Neuronal stem cell (in vitro differentiated cells): ENCODE data around the gene KIRREL2.
"Not testable (repeated sequence)": the region's sequence is repeated elsewhere in the genome, so short reads cannot be mapped to it uniquely, and the experiment has no call there.

Source experiments
- DNase-seq: peaks from one replicate; pipeline ENCODE4 v3.0.0-alpha.2; 2013; ENCODE audit warnings: low spot score
- H2AFZ ChIP-seq: one replicate; pipeline ENCODE4 v1.6.1; 2013; ENCODE audit warnings: mild to moderate bottlenecking, low read length, inconsistent platforms
- H2AK5ac ChIP-seq: 2 replicates; pipeline ENCODE4 v1.6.1; 2013; ENCODE audit warnings: low read depth, mild to moderate bottlenecking, inconsistent platforms, low read length, moderate library complexity, mixed read lengths
- H2BK120ac ChIP-seq: 2 replicates; pipeline ENCODE4 v1.6.1; 2013; ENCODE audit warnings: low read depth, mild to moderate bottlenecking, inconsistent platforms, low read length, moderate library complexity, mixed read lengths
- H2BK12ac ChIP-seq: one replicate; pipeline ENCODE4 v1.6.1; 2013; ENCODE audit warnings: low read length, inconsistent platforms
- H2BK15ac ChIP-seq: 2 replicates; pipeline ENCODE4 v1.6.1; 2013; ENCODE audit warnings: mild to moderate bottlenecking, low read length, inconsistent platforms, mixed read lengths
- H2BK5ac ChIP-seq: one replicate; pipeline ENCODE4 v1.6.1; 2013; ENCODE audit warnings: inconsistent platforms, mild to moderate bottlenecking, low read length, moderate library complexity
- H3K14ac ChIP-seq: one replicate; pipeline ENCODE4 v1.6.1; 2013; ENCODE audit warnings: low read length, inconsistent platforms
- H3K18ac ChIP-seq: 2 replicates; pipeline ENCODE4 v1.6.1; 2013; ENCODE audit warnings: low read length, inconsistent platforms
- H3K23ac ChIP-seq: 2 replicates; pipeline ENCODE4 v1.6.1; 2013; ENCODE audit warnings: low read depth, mild to moderate bottlenecking, mixed read lengths, low read length, inconsistent platforms; ENCODE audit not compliant: poor library complexity
- H3K27ac ChIP-seq: replicated peaks from 3 replicates; pipeline ENCODE4 v1.5.1; 2013; ENCODE audit warnings: low read length, inconsistent platforms
- H3K27me3 ChIP-seq, 3 experiments: 2 replicates each; pipeline ENCODE4 v1.6.1; 2013; ENCODE audit warnings: low read length in 3 of 3, mild to moderate bottlenecking in 2 of 3, inconsistent platforms in 1 of 3, low read depth in 1 of 3, mixed read lengths in 1 of 3, moderate library complexity in 1 of 3; ENCODE audit not compliant: control insufficient read depth in 3 of 3, insufficient read depth in 3 of 3
- H3K36me3 ChIP-seq, 2 donors: replicated peaks in 1 of 2; 2 replicates each; pipeline ENCODE4 v1.6.1; 2013; ENCODE audit warnings: low read length in 2 of 2; ENCODE audit not compliant: control insufficient read depth in 2 of 2, insufficient read depth in 2 of 2
- H3K4ac ChIP-seq: 2 replicates; pipeline ENCODE4 v1.6.1; 2013; ENCODE audit warnings: inconsistent platforms, mild to moderate bottlenecking, low read length, moderate library complexity
- H3K4me1 ChIP-seq, 2 donors: 1 replicate in 1 of 2; 2 replicates in 1 of 2; pipeline ENCODE4 v1.6.1; 2013; ENCODE audit warnings: low read length in 2 of 2, low read depth in 1 of 2; ENCODE audit not compliant: control insufficient read depth in 2 of 2, insufficient read depth in 1 of 2
- H3K4me2 ChIP-seq: one replicate; pipeline ENCODE4 v1.6.1; 2013; ENCODE audit warnings: mild to moderate bottlenecking, low read length, inconsistent platforms; ENCODE audit not compliant: insufficient read depth, poor library complexity, severe bottlenecking
- H3K4me3 ChIP-seq, 2 donors: 2 replicates each; pipeline ENCODE4 v1.5.1; 2013; ENCODE audit warnings: low read length in 2 of 2, mild to moderate bottlenecking in 2 of 2, inconsistent platforms in 1 of 2, moderate library complexity in 1 of 2
- H3K79me1 ChIP-seq: one replicate; pipeline ENCODE4 v1.6.1; 2013; ENCODE audit warnings: low read depth, mild to moderate bottlenecking, inconsistent platforms, low read length, moderate library complexity
- H3K9ac ChIP-seq: one replicate; pipeline ENCODE4 v1.6.1; 2013; ENCODE audit warnings: mild to moderate bottlenecking, low read depth, low read length, inconsistent platforms; ENCODE audit not compliant: poor library complexity
- H3K9me3 ChIP-seq, 2 donors: replicated peaks in 1 of 2; 2 replicates each; pipeline versions ENCODE3 to v1.6.1; 2013; ENCODE audit warnings: low read length in 2 of 2, mild to moderate bottlenecking in 2 of 2, inconsistent platforms in 1 of 2, low read depth in 1 of 2, mixed read lengths in 1 of 2, moderate library complexity in 1 of 2; ENCODE audit not compliant: control insufficient read depth in 2 of 2, insufficient read depth in 1 of 2
- H4K8ac ChIP-seq: one replicate; pipeline ENCODE4 v1.6.1; 2013; ENCODE audit warnings: low read depth, mild to moderate bottlenecking, inconsistent platforms, low read length, moderate library complexity
- H4K91ac ChIP-seq: one replicate; pipeline ENCODE4 v1.6.1; 2013; ENCODE audit warnings: low read length, low read depth, mild to moderate bottlenecking, inconsistent platforms; ENCODE audit not compliant: poor library complexity
- WGBS, 2 donors: extraction: QIAGEN DNeasy Blood & Tissue Kit; methylation state at CpG; one replicate each; pipeline ENCODE4 v1.1.7; 2013; ENCODE audit warnings: missing lambda C conversion rate in 2 of 2, mixed read lengths in 1 of 2; ENCODE audit not compliant: insufficient read length in 2 of 2, insufficient replicate concordance in 1 of 2; ENCODE audit errors: extremely low coverage in 2 of 2; 5-methylcytosine and 5-hydroxymethylcytosine counted together

Gene KIRREL2

GRCh38 chr19:35869327-35870123 lies 12.8 kb downstream of the KIRREL2 start:
- H2BK5ac ChIP-seq, result peak overlapping the region; percentile 98
- H3K4me1 ChIP-seq, result peaks cover 7 to 10% of the 10 kb centered on the region in 2 donors
- H2AK5ac ChIP-seq, result no peak overlapping the region
- H2AFZ ChIP-seq, result peak overlapping the region; percentile 90
- peaks cover 23 to 34% of the 10 kb centered on the region in 2 donors for H3K36me3 ChIP-seq
- no peaks in the 10 kb centered on the region for H3K27me3 ChIP-seq
- H2BK15ac ChIP-seq, result no peak overlapping the region
- no CpG with 5 or more reads among the region's 51 CpGs for WGBS, 2 donors
- peak overlapping the region; percentile 93 for H2BK120ac ChIP-seq
- no peaks in the 10 kb centered on the region for H3K9me3 ChIP-seq
- H4K91ac ChIP-seq, result no peak overlapping the region
- H3K18ac ChIP-seq, result peak overlapping the region; percentile 98
- peak overlapping the region; percentile 59 to 82 for H3K4me3 ChIP-seq
- peaks cover 5% of the 10 kb centered on the region for H3K79me1 ChIP-seq
- no peak overlapping the region for H3K14ac ChIP-seq
- H2BK12ac ChIP-seq, result no peak overlapping the region
- H3K4me2 ChIP-seq, result peak overlapping the region; percentile 97
- no peak overlapping the region for H3K4ac ChIP-seq
- DNase-seq, result peak; percentile 97
- no peak overlapping the region for H3K9ac ChIP-seq
- H3K27ac ChIP-seq, result peak overlapping the region; percentile 98
- no peak overlapping the region for H4K8ac ChIP-seq
- peak overlapping the region; percentile 8 for H3K23ac ChIP-seq

GRCh38 chr19:35870124-35870736 lies 13.5 kb downstream of the KIRREL2 start:
- H3K27ac ChIP-seq, result peak overlapping the region; percentile 98
- H2BK120ac ChIP-seq, H3K4ac ChIP-seq, DNase-seq, H3K27me3 ChIP-seq, H2BK15ac ChIP-seq, H3K14ac ChIP-seq, H4K8ac ChIP-seq, H3K4me1 ChIP-seq, H3K9ac ChIP-seq, H4K91ac ChIP-seq, H3K79me1 ChIP-seq, H2AK5ac ChIP-seq, H2BK12ac ChIP-seq, H3K18ac ChIP-seq, H3K9me3 ChIP-seq: not testable (repeated sequence)
- peak overlapping the region; percentile 97 for H3K4me2 ChIP-seq
- peak overlapping the region; percentile 8 for H3K23ac ChIP-seq
- peak overlapping the region; percentile 86 for H2AFZ ChIP-seq
- peak overlapping the region; percentile 84 for H2BK5ac ChIP-seq
- H3K36me3 ChIP-seq, result peaks cover 26 to 41% of the 10 kb centered on the region in 2 donors
- H3K4me3 ChIP-seq, result peak overlapping the region; percentile 59 to 82
- no CpG with 5 or more reads among the region's 26 CpGs for WGBS, 2 donors

- Histone ChIP-seq H3K27ac (peak overlapping the region; percentile 53), H3K4ac (no peak overlapping the region), H2BK120ac (no peak overlapping the region), H2AK5ac (peak overlapping the region; percentile 64), H3K23ac (no peak overlapping the region), H3K9me3 (no peaks in the 10 kb centered on the region), H3K4me1 (peaks cover 7 to 10% of the 10 kb centered on the region in 2 donors), H3K4me2 (no peak overlapping the region), H3K36me3 (peaks cover 23 to 42% of the 10 kb centered on the region in 2 donors), H2AFZ (no peak overlapping the region), H3K27me3 (no peaks in the 10 kb centered on the region), H2BK15ac (peak overlapping the region; percentile 34), H4K8ac (no peak overlapping the region), H3K79me1 (peaks cover 5% of the 10 kb centered on the region), H3K18ac (peak overlapping the region; percentile 87), H2BK5ac (peak overlapping the region; percentile 84), H3K14ac (no peak overlapping the region), H3K4me3 (no peak overlapping the region), H2BK12ac (peak overlapping the region; percentile 43), H4K91ac (no peak overlapping the region), H3K9ac (no peak overlapping the region)
- no CpG with 5 or more reads among the region's 12 CpGs for WGBS, 2 donors
- DNase-seq, result no peak
Measured at GRCh38 chr19:35870798-35871197, 14.1 kb downstream of the KIRREL2 start.

GRCh38 chr19:35871611-35872010 lies 14.9 kb downstream of the KIRREL2 start:
- no CpG with 5 or more reads among the region's 12 CpGs for WGBS, 2 donors
- H2BK5ac ChIP-seq, result no peak overlapping the region

More at GRCh38 chr19:35871611-35872010, 14.9 kb downstream of the KIRREL2 start:
- Histone ChIP-seq H2AFZ (no peak overlapping the region), H3K27ac (no peak overlapping the region), H4K91ac (no peak overlapping the region), H2BK120ac (no peak overlapping the region), H2AK5ac (peak overlapping the region; percentile 64), H3K36me3 (peaks cover 31 to 50% of the 10 kb centered on the region in 2 donors), H4K8ac (no peak overlapping the region), H3K9ac (no peak overlapping the region), H3K14ac (no peak overlapping the region), H2BK12ac (no peak overlapping the region), H3K23ac (no peak overlapping the region), H3K4me3 (no peak overlapping the region), H3K18ac (no peak overlapping the region), H3K4me1 (peaks cover 7 to 10% of the 10 kb centered on the region in 2 donors), H2BK15ac (peak overlapping the region; percentile 5), H3K27me3 (no peaks in the 10 kb centered on the region), H3K4me2 (no peak overlapping the region), H3K79me1 (peaks cover 5% of the 10 kb centered on the region), H3K9me3 (no peaks in the 10 kb centered on the region), H3K4ac (no peak overlapping the region)
- DNase-seq, result no peak
